ENCODE results near the gene ITGA6.
A peak's percentile ranks its signal among the peaks of the same experiment; 100 is the strongest.

ITGA6 gene

DNA sequence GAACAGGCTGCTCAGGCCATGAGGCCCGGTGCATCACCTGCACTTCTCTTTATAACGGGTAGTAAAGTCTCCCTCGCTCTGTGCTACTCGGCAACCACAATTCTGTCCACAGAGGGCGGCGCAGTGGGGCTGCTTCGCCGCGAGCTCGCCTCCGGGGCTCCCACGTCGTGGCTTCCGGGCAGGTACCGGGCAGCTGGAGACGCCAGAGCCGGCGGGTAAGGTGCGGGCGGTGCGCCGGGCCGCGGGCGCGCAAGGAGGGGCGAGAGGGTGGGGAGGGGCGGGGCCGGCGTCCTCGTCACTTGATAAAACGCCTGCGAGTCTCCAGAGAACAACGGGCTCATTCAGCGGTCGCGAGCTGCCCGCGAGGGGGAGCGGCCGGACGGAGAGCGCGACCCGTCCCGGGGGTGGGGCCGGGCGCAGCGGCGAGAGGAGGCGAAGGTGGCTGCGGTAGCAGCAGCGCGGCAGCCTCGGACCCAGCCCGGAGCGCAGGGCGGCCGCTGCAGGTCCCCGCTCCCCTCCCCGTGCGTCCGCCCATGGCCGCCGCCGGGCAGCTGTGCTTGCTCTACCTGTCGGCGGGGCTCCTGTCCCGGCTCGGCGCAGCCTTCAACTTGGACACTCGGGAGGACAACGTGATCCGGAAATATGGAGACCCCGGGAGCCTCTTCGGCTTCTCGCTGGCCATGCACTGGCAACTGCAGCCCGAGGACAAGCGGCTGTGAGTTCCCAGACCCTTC, at the start of gene ITGA6:
Gene ITGA6 (plus strand): TSS at position 331 of the 734 bp plus-strand sequence.
- peak; percentile 88 for DNase-seq (ENCODE audit: low spot score)

DNA sequence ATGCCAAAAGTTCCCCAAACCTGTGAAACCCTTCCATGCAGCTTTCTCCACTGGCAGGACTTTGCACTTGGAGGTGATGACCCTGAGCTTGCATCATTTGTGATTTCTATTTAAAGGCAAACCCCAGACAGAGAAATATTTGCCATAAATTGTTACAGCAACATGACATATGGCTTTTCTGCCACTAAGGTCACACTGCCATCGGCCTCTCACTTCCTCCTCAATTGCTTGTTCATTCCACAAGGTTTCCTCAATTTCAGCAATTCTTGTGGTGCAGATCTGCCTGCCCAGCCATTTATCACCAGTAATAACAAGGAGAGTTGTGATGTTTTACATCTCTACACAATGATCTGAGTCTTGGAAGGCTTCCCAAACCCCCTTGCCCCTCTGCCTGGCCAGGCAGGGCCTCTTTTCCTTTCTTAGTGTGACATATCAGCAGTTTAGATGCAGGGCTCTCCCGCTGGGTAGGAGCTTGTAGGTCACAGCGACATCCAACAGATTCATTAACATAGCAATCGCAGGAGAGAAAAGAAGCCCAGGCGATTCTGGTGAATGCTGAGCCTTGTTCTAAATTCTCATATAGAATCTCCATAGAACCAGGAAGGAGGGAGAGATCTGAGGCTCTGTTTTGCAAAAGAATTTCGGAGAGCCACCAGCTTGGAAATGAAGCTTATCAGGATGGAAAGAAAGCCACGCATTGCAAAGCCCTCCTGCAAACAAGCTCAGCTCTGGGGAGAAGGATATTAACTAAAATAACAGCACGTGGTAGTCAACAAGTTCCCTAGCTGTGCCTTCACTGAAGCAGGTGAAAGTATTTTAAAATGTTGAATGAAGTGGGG, 46.7 kb upstream of the ITGA6 start:
- peak; percentile 70 for DNase-seq (ENCODE audit: low spot score)

DNA sequence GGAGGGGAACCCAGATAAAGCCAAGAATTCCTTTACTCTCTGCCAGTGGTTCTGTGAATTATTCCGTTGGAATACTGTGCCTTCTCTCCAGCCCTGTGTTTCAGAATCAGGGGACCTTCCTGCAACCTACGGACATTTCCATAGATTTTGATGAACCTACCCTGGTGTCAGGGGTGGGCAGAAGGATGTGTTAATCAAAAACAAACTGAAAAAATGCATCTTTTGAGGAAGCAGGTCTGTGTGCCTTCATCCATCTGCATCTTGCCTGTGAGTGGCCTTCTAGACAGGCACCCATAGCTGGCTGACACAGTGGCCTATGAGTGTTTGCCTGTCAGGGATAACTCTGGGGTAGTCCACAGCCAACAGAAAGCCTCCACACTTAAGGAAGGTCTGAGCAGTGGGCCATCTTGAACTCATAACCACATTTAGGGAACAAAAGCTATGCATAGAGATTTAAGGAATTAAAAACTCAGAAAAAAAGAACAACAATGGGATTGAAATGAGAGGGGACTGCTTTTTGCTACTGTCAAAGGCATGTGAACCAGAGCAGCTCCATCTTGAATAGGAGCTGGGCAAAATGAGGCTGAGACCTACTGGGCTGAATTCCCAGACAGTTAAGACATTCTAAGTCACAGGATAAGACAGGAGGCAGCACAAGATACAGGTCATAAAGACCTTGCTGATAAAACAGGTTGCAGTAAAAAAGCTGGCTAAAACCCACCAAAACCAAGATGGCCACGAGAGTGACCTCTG, 45.9 kb upstream of the ITGA6 start:
- no peak for DNase-seq (ENCODE audit: low spot score)

DNA sequence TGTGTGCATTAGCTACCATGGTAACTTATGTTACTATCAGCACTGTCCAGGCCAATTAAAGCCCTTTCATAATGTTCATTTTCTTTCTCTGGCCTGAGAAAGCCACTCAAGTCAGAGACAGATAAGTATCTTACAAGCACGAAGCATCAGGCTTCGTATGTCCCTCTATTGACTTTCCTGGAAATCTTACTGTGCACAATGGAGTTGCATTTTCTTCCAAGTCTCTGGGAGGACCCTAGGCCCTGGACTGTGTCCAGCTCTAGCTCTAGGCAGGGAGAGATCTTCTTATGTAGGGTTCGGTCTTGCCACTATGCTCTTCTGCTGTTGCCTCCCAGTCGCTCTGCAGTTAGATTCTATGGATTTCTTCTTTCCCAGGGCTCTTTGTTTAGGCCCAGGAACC, 40.0 kb upstream of the ITGA6 start:
- DNase-seq (ENCODE audit: low spot score), result no peak

- no peak for DNase-seq (ENCODE audit: low spot score)
Observed at GRCh38 chr2:172389685-172390339, 37.6 kb upstream of the ITGA6 start.

DNA sequence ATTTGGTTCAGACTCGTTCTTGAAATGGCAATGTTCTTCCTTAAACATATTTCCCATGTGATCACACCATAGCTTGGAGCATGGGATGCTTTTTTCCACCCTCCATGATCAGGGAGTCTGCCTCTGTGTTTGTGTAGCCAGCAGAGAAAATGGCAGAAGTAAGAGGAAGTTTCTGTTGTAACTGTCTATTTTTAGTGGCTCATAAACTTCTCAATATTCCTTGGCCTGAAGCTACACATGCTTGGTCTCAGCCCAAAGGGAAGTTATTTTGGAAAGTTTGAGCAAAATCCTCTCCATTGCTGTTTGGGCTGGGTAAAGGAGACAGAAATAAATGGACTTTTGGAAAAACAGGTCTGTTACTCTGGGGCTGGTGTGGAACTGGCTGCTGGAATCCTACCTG, 33.4 kb upstream of the ITGA6 start:
- DNase-seq (ENCODE audit: low spot score), result no peak

DNA sequence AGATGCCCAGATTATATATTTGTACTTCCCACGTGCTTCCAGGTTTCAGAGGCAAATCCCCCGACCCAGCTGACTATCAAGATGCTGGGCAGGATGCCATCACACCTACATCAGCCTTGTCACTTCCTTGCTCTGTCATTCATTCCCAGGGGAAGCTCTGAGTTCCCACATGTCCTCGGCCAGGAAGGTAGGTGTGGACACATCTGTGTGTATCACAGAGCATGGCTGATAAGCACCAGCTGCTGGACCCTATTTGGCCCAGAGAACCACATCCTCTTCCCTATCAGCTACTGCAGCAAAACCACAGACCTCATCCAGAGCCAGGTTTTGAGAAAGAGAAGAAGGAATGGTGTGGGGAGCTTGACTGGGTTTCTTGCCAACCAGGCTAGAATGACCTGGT, 31.9 kb upstream of the ITGA6 start:
- no peak for DNase-seq (ENCODE audit: low spot score)

DNA sequence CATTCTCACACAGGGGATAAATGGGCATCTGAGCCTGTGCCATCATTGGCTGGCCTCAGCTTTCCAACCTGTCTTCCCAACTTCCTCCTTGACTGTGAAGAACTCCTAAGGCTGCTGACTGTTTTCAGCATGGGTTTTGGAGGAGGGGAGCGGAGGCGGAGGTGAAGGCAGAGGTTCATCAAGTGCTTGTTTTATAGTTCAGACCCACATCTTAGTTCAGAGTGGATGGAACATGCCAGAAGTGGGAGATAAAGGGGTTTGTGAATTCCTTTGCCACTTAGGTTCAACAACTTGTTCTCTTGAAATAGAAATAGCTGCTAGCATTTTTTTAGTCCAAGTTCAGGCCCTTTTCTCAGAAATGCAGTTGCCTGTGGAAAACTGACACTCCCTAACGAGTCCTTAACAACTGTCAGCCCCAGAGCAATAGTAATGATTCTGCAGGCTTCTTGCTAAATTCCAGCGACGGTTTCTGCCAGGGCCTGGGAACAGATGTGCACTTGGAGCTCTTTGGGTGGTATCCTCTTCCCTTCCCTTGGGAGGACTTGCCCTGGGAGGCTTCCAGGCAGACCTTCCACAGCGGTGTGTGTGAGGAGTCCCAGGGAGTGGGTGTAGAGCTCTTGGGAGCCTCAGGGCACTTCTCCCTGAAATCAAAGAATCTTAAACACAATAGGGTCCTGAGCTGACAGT, 30.1 kb upstream of the ITGA6 start:
- no peak for DNase-seq (ENCODE audit: low spot score)

DNA sequence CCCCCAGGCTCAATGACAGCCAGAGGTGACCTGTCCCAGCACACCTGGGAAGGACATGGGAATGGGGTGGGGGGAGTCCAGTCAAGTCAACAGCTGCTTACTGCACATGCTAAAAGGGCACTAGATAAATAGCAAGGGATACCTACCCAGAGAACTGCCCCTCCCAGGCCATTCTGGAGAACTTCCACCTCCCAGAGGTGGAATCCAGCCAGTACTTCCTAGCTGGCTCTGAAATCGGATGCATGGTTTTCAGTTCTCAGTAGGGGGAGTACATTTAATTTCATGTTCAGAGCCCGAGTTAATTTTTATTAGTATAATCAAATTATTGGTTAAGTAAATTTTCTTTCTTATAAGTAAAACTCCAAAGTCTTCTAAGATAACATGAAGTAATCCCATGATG, 28.9 kb upstream of the ITGA6 start:
- DNase-seq (ENCODE audit: low spot score), result peak; percentile 37

DNA sequence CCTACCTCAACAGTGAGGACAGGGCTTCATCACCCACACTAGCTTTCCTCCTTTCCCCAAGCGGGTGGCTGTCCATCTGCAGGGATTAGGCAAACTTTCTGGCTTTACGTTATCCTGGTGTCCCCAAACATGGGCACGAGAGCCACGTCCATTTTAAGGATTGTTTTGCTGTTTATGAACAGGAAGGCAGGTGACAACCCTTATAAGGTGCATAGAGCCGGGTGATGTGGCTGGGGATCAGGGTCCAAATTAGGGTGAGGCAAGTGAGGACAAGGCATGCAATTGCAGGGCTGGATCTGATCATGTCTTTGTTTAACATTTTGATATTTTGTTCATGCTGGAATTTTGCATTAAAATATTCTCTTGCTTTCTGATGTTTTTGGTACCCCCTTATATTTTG, 27.6 kb upstream of the ITGA6 start:
- no peak for DNase-seq (ENCODE audit: low spot score)

DNA sequence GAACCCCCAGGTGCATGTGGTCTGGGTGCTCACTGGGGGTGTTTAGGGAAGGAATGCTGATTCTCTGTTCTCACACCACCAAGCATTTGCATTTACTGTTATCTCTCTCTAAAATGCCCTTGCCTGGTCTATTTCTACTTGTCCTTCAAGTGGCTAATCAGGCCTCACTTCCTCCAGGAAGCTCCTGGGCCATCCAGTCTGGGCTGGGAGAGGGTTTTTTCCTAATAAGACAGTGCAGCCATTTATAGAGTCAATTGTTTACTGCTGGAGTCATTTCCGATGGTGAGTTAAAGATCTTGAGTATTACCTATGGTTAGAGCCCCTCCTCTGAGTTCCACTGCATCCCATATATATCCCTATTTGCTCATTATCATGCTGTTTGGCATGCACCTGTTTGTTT, 25.2 kb upstream of the ITGA6 start:
- DNase-seq (ENCODE audit: low spot score), result no peak

DNA sequence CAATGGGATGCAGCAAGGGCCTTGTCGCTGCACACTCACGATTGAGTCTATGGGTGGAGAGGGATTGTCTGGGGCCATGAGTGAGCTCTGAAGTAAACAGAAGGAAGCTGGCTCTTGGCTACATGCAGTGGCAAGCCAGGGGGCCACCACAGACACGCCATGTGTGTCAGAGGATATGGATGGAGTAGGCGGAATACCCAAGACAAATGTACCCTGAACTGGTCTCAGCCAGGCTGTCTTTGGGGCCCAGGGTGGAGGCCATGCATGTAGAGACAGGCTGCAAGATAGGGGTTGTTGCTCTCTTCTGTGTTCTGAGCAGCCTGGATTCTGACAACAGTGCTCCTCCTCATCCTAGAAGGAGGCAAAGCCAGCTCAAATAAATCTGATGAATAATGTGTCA, 24.0 kb upstream of the ITGA6 start:
- DNase-seq (ENCODE audit: low spot score), result no peak

GRCh38 chr2:172403881-172404468, 23.4 kb upstream of the ITGA6 start:
- no peak for DNase-seq (ENCODE audit: low spot score)

- no peak for DNase-seq (ENCODE audit: low spot score)
Observed at GRCh38 chr2:172404824-172405223, 22.6 kb upstream of the ITGA6 start.

GRCh38 chr2:172405673-172406072, 21.7 kb upstream of the ITGA6 start:
- DNase-seq (ENCODE audit: low spot score), result no peak

- DNase-seq (ENCODE audit: low spot score), result no peak
Observed at GRCh38 chr2:172408143-172408766, 19.1 kb upstream of the ITGA6 start.

GRCh38 chr2:172409042-172409441, 18.3 kb upstream of the ITGA6 start:
- DNase-seq (ENCODE audit: low spot score), result no peak

GRCh38 chr2:172412984-172413492, 14.3 kb upstream of the ITGA6 start:
- no peak for DNase-seq (ENCODE audit: low spot score)

DNA sequence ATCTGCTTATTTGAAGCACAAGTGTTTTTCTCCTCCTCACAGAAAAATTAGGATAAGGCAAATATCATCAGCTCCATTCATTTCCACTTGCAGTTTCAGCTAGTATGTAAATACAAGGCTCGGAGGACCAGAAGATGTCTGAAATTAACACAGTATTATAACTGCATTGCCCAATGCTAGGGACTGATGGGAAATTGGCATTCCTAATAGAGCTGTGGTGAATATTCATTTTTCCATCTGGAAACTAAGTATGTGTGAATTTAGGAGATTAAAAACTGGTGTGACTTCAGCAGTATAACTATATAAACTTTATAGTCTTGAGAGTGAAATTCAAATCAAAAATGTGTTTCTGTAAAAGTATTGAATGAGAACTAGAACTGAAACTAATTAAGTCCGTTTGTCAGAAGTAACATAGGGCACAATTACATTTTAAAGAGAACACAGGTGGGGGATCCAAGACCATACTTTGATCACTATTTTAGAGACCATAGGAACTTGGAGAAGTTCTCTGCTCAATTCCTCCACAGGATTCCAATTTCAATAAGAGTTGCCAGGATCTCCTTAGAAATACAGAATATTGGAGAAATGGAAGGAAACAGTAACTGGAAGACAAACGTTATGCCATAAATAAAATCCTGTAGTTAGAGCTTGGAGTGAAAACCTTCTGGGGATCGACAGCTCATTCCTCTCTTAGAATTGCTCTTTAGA, 12.1 kb upstream of the ITGA6 start:
- DNase-seq (ENCODE audit: low spot score), result no peak

DNA sequence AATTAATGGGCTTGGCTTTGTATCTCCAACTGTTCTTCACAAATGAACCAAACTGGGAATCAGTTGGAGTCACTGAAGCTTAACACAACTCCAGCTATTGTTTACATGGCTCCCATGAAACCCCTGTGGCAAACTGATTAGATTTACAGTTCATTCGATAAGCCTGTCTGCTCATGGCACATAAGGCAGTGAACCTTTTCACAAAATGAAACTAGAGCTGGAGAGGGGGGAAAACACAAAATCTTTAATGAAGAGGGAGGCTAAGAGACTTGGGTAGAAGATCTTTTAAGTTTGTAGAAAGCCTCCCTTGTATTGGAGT, 11.6 kb upstream of the ITGA6 start:
- no peak for DNase-seq (ENCODE audit: low spot score)
